Measurements from ENCODE around the gene PHOX2A.

Gene PHOX2A

DNA sequence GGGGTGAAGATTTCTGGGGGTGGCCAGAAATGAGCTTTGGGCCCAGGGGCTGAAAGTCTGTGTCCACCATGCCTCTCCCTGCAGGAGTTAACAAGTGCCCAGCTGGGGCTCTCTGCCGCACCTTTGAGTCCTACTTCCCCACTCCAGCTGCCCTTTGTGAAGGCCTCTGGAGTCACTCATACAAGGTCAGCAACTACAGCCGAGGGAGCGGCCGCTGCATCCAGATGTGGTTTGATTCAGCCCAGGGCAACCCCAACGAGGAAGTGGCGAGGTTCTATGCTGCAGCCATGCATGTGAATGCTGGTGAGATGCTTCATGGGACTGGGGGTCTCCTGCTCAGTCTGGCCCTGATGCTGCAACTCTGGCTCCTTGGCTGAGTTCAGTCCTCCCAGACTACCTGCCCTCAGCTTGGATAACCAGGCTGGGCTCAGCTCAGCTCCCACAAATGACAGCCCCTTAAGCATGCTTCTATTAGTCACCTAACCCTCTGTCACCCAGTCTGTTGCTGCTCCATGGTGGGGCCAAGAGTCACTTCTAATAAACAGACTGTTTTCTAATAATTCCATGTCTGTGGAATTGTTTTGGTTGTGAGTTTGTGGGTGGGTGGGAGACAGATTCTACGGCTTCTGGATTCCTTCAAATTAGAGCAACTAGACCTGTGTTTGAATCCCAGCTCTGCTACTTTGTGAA, 22.4 kb downstream of the PHOX2A start:
- no peak for DNase-seq (ENCODE audit: low read depth)
- TF ChIP-seq, protein P1, sequence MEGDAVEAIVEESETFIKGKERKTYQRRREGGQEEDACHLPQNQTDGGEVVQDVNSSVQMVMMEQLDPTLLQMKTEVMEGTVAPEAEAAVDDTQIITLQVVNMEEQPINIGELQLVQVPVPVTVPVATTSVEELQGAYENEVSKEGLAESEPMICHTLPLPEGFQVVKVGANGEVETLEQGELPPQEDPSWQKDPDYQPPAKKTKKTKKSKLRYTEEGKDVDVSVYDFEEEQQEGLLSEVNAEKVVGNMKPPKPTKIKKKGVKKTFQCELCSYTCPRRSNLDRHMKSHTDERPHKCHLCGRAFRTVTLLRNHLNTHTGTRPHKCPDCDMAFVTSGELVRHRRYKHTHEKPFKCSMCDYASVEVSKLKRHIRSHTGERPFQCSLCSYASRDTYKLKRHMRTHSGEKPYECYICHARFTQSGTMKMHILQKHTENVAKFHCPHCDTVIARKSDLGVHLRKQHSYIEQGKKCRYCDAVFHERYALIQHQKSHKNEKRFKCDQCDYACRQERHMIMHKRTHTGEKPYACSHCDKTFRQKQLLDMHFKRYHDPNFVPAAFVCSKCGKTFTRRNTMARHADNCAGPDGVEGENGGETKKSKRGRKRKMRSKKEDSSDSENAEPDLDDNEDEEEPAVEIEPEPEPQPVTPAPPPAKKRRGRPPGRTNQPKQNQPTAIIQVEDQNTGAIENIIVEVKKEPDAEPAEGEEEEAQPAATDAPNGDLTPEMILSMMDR (IDR thresholded peaks at IDR 0.05; ENCODE audit: insufficient read depth, low read depth, low read length, missing control alignments): no peak
- no peak overlapping the region for H3K4me3 ChIP-seq (ENCODE audit: low read length)

DNA sequence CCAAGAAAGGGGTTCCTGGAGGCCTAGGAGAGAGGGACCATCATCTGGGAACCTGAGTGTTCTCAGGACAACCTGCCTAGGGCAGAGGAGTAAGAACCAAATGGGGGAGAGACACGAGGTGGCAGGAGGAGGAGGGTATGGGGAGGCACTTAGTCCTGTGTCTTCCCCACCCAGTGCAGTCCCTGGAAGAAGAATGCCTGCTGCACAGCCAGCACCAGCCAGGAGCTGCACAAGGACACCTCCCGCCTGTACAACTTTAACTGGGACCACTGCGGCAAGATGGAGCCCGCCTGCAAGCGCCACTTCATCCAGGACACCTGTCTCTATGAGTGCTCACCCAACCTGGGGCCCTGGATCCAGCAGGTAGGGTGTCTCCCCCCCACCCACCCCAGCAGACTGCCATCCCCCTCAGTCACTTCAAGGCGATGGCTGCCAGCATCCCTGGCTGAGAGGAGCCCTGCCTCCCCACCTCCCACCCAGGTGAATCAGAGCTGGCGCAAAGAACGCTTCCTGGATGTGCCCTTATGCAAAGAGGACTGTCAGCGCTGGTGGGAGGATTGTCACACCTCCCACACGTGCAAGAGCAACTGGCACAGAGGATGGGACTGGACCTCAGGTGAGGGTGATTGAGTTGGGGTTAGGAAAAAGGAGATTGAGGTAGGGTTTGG, 23.1 kb downstream of the PHOX2A start:
- DNase-seq (ENCODE audit: low read depth): no peak
- TF ChIP-seq, protein P1 (IDR thresholded peaks at IDR 0.05; ENCODE audit: insufficient read depth, low read depth, low read length, missing control alignments): no peak
- H3K4me3 ChIP-seq (ENCODE audit: low read length): no peak overlapping the region

DNA sequence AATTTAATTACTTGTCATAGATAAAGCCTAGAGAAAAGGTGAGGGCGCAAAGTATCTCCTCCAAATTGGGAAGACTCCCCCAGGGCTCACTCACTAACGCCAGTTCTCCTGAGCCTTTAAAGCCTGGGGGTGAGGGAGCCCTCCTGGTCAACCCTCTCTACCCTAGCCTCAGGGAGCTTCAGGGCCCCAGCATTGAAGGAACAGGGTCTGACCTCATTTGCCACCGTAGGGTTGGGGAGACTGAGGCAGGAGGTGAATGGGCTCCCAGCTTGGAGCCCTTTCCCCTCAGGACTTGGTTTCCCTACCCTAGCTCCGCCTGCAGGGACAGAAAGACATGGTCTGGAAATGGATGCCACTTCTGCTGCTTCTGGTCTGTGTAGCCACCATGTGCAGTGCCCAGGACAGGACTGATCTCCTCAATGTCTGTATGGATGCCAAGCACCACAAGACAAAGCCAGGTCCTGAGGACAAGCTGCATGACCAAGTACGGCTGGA, 25.7 kb downstream of the PHOX2A start:
- no peak for DNase-seq (ENCODE audit: low read depth)
- H3K4me3 ChIP-seq (ENCODE audit: low read length): no peak overlapping the region
- TF ChIP-seq, protein P1 (IDR thresholded peaks at IDR 0.05; ENCODE audit: insufficient read depth, low read depth, low read length, missing control alignments): no peak

DNA sequence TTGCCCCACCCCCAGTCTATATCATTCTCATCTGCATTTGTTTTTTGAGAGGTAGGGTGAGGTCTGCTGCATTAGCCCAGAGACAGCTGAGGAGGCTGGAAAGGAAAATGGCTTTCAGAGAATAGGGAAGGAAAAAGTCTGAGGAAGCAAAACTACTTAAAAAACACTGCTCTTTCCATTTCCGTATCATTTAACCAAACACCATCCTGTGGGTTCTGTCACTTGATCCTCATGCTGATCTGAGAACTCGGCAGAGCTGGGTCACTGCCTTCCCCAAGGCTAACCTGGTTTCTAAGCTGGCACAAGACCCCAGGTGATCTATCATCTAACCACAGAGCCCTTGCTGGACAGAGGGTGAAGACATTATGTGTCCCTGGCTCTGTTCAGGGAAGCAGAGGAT, 26.1 kb downstream of the PHOX2A start:
- no peak for DNase-seq (ENCODE audit: low read depth)
- no peak overlapping the region for H3K4me3 ChIP-seq (ENCODE audit: low read length)
- TF ChIP-seq, protein P1 (IDR thresholded peaks at IDR 0.05; ENCODE audit: insufficient read depth, low read depth, low read length, missing control alignments): no peak

DNA sequence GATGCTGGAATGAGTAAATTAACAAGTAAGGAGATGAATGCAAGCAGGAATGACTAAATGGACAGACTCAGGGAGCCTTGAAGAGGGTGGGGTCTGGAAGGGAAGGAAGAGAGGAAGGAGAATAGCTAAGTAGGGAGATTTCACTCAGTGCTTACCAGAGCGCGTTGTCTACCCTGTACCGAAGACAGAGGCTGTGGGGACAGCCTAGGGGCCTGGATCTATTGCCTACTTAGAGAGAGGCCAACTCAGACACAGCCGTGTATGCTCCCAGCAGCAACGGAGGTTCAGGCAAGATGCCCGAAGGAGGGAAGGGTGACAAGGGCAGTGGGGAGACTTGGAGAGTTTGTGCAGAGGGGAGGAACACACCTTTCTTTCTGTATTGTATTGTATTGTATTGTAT, 27.3 kb downstream of the PHOX2A start, which contains the start of gene FOLR2:
Gene FOLR2, plus strand, starts transcription at position 157 of the 400 bp plus-strand sequence. CDS start 1,791 bp downstream, outside the sequence.
- no peak within 1 kb of the TSS for H3K4me3 ChIP-seq (ENCODE audit: low read length)
- DNase-seq (ENCODE audit: low read depth): no peak

DNA sequence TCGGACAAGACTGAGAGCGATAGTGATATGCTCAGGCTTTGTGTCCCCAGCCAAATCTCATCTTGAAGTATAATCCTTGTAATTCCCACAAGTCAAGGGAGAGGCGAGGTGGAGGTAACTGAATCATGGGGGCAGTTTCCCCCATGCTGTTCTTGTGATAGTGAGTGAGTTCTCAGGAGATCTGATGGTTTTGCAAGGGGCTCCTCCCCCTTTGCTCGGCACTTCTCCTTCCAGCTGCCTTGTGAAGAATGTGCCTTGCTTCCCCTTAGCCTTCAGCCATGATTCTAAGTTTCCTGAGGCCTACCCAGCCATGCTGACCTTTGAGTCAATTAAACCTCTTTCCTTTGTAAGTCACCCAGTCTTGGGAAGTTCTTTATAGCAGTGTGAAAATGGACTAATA, 34.9 kb downstream of the PHOX2A start:
- no peak overlapping the region for H3K4me3 ChIP-seq (ENCODE audit: low read length)
- TF ChIP-seq, protein P1 (IDR thresholded peaks at IDR 0.05; ENCODE audit: insufficient read depth, low read depth, low read length, missing control alignments): no peak
- no peak for DNase-seq (ENCODE audit: low read depth)

More for the DNA sequence above, 27.3 kb downstream of the PHOX2A start, which contains the start of gene FOLR2:
- TF ChIP-seq, protein P1 (IDR thresholded peaks at IDR 0.05; ENCODE audit: insufficient read depth, low read depth, low read length, missing control alignments): no peak

Data from epithelial cell of esophagus (primary cell).